OCI-LY7 (cell line): ENCODE data around the gene SUGP2.

Source experiments
- EZH2phosphoT487 ChIP-seq: fragments of 200-600 bp; sonication (generic); IDR thresholded peaks from 2 replicates; pipeline ENCODE4 v1.6.1; 2018; ENCODE audit warnings: low read depth, borderline replicate concordance, mild to moderate bottlenecking, mixed run types, antibody characterized with exemption, low read length, moderate library complexity, mixed read lengths
- TF ChIP-seq, protein P1 (sequence below): fragments of 200-600 bp; sonication (generic); conservative IDR thresholded peaks from 2 replicates; pipeline ENCODE4 v1.5.1; 2014; ENCODE audit warnings: mild to moderate bottlenecking, antibody characterized with exemption, low read length, moderate library complexity, mixed read lengths

- TF ChIP-seq EZH2phosphoT487: no peak
- TF ChIP-seq, protein P1, sequence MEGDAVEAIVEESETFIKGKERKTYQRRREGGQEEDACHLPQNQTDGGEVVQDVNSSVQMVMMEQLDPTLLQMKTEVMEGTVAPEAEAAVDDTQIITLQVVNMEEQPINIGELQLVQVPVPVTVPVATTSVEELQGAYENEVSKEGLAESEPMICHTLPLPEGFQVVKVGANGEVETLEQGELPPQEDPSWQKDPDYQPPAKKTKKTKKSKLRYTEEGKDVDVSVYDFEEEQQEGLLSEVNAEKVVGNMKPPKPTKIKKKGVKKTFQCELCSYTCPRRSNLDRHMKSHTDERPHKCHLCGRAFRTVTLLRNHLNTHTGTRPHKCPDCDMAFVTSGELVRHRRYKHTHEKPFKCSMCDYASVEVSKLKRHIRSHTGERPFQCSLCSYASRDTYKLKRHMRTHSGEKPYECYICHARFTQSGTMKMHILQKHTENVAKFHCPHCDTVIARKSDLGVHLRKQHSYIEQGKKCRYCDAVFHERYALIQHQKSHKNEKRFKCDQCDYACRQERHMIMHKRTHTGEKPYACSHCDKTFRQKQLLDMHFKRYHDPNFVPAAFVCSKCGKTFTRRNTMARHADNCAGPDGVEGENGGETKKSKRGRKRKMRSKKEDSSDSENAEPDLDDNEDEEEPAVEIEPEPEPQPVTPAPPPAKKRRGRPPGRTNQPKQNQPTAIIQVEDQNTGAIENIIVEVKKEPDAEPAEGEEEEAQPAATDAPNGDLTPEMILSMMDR: peak; percentile 30; the same call in 1 of the 2 replicates
These were observed 719 bp downstream of the SUGP2 start for GRCh38 chr19:19032420-19033175.
